HG03064 (cell line): ENCODE measurements around the gene STEAP1.

Experiments
- ATAC-seq: cut with Tn5 transposase; IDR thresholded peaks from one replicate; pipeline ENCODE4 v1.9.1; 2021; ENCODE audit warnings: low read depth; ENCODE audit not compliant: unreplicated experiment

The STEAP1 gene

GRCh38 chr7:90210475-90210874, 56.2 kb downstream of the STEAP1 start:
- ATAC-seq: no peak

DNA sequence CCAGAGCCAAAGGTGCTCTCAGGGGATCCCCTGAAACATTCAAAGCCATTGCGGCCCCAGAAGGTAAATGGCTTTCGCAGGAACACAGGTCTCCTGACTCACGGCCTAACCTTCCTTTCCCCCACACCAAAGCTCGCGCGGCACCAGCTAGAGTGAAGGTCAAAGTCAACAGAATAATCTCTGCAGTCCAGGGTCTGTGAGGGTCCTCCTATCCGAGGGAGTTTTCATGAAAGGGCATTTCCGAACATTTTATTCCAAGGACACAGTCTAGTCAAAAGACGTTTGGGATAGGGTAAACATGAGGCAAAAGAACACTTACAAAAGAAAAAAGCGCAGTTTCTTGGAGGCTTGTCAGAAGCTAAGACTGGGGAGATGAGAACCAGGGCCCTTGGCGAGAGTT, 56.7 kb downstream of the STEAP1 start:
- no peak for ATAC-seq

GRCh38 chr7:90211391-90212148, 57.3 kb downstream of the STEAP1 start, which contains the start of gene STEAP2:
TSS of gene STEAP2 (plus strand) at chr7:90211740. CDS start at chr7:90225083, 13,343 bp downstream.
- peak; percentile 96 for ATAC-seq

DNA sequence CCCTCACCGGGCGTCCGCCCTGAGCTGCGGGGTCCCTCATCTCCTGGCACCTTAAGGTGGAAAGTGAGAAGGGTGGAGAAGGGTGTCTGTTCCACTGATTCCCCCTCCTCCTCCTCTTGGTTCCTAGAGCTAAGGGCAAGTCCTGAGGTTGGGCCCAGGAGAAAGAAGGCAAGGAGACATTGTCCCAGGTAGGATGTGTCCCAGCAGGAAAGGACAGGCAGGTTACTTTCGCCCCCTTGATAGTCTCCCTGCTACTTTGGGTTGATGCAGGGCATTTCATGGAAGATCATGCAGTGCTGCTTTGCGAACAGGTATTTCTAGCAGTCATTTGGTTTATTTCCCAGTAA, 57.9 kb downstream of the STEAP1 start:
- no peak for ATAC-seq

DNA sequence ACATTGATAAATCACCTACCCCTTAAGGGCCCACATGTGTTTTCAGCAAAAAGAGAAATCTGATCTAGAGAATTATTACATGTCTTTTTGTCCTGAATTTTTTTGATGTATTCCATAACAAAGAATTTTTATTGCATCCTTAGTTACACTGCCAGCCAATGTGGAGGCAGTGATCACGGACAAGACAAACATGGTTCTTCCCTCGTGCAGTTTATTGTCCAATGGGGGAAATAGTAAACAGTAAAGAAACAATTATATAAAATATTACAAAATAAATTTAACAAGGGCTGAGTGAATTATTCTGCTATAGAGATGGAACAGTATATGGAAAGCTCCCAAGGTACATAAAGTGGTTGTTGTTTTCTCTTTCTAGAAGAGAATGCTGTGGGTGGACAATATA, 59.3 kb downstream of the STEAP1 start:
- ATAC-seq: no peak
